ENCODE data around the gene AGMO. TPM values are rescaled to one million over a fixed set of nuclear protein-coding genes. Genes with fewer than 3 reads are reported as not detected.

AGMO gene
- total RNA-seq, 4 donors from 2014 or later = 0.27 to 0.77 (median 0.64) TPM; not detected in 1

Other genes starting within 250 kb of the AGMO start
- gene MEOX2, start 124.7 kb upstream of the AGMO start, total RNA-seq = 10 to 100 TPM in 2 of 4 donors, 1 to 10 TPM in 2; 4.5 to 28.7 (median 12.5) TPM

All from gastroesophageal sphincter (tissue), 4 donors.